ENCODE results near the gene SIK3. TPM values are rescaled to one million over a fixed set of nuclear protein-coding genes. Genes with fewer than 3 reads are reported as not detected.

SIK3 gene
- total RNA-seq, 1 experiment from 2014 or later, result 31.4 TPM

DNA sequence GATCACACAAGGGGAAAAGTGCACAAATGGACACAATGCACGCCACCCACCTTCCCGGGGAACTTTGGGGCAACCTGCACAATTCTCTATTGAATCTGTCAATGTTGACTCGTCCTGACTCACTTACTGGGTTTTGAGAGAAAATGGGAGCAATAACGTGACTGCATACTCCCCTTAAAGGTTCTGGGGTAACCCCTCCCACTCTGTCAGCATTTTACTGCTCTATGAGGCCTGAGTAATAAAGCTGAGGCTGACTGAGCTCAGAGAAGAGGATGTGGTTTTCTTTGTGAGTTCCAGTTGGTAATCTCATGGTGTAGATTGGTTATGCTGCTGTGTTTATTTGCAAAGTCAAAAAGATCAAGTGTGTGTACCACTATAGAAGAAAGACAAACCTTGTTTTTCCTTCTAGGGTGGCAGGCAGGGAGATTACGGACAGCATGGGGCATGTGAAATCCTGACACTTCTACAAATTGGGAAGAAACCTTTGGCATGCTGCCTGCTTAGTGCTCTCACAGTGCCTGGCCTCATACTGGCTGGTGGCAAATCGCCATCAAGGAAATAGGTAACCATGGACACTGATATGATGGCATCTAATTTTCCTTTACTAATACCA is 244.7 kb downstream of the SIK3 start:
- peaks cover 21 to 45% (median 40%) of the 10 kb centered on the region in 3 experiments for H3K36me3 Mint-ChIP-seq (ENCODE audit: insufficient read depth in 1 of 3, low read depth in 3 of 3)
- no peak overlapping the region for H2AFZ ChIP-seq (ENCODE audit: low read length)

More for the DNA sequence above, 244.7 kb downstream of the SIK3 start:
- Histone ChIP-seq H3K4me1 (ENCODE audit: insufficient read depth, low read length) (no peaks in the 10 kb centered on the region), H3K4ac (ENCODE audit: low read depth, low read length) (no peak overlapping the region), H2BK120ac (ENCODE audit: low read depth, low read length, poor library complexity, severe bottlenecking) (no peak overlapping the region), H3K9me3 (ENCODE audit: control insufficient read depth, low read depth, low read length) (no peaks in the 10 kb centered on the region), H4K91ac (ENCODE audit: insufficient read length, low read depth, low read length) (no peak overlapping the region), H2BK20ac (ENCODE audit: low read depth, low read length, poor library complexity, severe bottlenecking) (no peak overlapping the region), H3K56ac (ENCODE audit: insufficient read length, low read depth, low read length) (no peak overlapping the region), H3K79me1 (ENCODE audit: insufficient read depth, low read depth, low read length, poor library complexity, severe bottlenecking) (no peaks in the 10 kb centered on the region), H3K14ac (ENCODE audit: insufficient read depth, low read length) (no peak overlapping the region), H4K20me1 (ENCODE audit: control insufficient read depth, insufficient read depth, insufficient read length) (no peaks in the 10 kb centered on the region), H3K79me2 (ENCODE audit: insufficient read depth, low read length) (no peaks in the 10 kb centered on the region), H3K23ac (ENCODE audit: insufficient read length, low read depth, low read length) (no peak overlapping the region), H2BK12ac (ENCODE audit: insufficient read length, low read depth, low read length) (no peak overlapping the region), H3K23me2 (ENCODE audit: insufficient read length, low read depth, low read length, poor library complexity, severe bottlenecking) (no peaks in the 10 kb centered on the region), H3K27me3 (ENCODE audit: insufficient read depth, low read length) (no peaks in the 10 kb centered on the region), H4K5ac (ENCODE audit: insufficient read length, low read depth, low read length) (no peak overlapping the region), H3K27ac (ENCODE audit: insufficient read length, low read depth, low read length) (no peak overlapping the region), H3K18ac (ENCODE audit: insufficient read length, low read depth, low read length) (no peak overlapping the region), H2BK15ac (ENCODE audit: low read depth, low read length) (no peak overlapping the region), H3T11ph (ENCODE audit: low read length) (no peak overlapping the region), H3K9ac (ENCODE audit: extremely low read depth, insufficient read length, low read length) (no peak overlapping the region), H3K4me2 (ENCODE audit: insufficient read depth, insufficient read length, low read length) (no peak overlapping the region), H2AK5ac (ENCODE audit: insufficient read length, low read length) (no peak overlapping the region), H2BK5ac (ENCODE audit: insufficient read length, low read length) (no peak overlapping the region), H4K8ac (replicated peaks; ENCODE audit: insufficient read length, low read depth, low read length) (no peak overlapping the region)
- Mint-ChIP-seq H3K27ac (no peak overlapping the region), H3K4me1 (no peaks in the 10 kb centered on the region), H3K4me3 (no peak overlapping the region), H3K27me3 (ENCODE audit: low read depth) (no peaks in the 10 kb centered on the region), H3K9me3 (no peaks in the 10 kb centered on the region)
- WGBS (ENCODE audit: extremely low coverage, insufficient read length, low lambda C conversion rate), result no CpG with 5 or more reads among the region's 6 CpGs
- no peak for DNase-seq
- TF ChIP-seq, protein P1, sequence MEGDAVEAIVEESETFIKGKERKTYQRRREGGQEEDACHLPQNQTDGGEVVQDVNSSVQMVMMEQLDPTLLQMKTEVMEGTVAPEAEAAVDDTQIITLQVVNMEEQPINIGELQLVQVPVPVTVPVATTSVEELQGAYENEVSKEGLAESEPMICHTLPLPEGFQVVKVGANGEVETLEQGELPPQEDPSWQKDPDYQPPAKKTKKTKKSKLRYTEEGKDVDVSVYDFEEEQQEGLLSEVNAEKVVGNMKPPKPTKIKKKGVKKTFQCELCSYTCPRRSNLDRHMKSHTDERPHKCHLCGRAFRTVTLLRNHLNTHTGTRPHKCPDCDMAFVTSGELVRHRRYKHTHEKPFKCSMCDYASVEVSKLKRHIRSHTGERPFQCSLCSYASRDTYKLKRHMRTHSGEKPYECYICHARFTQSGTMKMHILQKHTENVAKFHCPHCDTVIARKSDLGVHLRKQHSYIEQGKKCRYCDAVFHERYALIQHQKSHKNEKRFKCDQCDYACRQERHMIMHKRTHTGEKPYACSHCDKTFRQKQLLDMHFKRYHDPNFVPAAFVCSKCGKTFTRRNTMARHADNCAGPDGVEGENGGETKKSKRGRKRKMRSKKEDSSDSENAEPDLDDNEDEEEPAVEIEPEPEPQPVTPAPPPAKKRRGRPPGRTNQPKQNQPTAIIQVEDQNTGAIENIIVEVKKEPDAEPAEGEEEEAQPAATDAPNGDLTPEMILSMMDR (conservative IDR thresholded peaks at IDR 0.05), result no peak
